GM19397 (cell line): ENCODE measurements around the gene CYP2F1.
"Not testable (repeated sequence)": the region's sequence is repeated elsewhere in the genome, so short reads cannot be mapped to it uniquely, and the experiment has no call there.

Source experiments
- ATAC-seq: cut with Tn5 transposase; IDR thresholded peaks from one replicate; pipeline ENCODE4 v1.9.1; 2021; ENCODE audit warnings: mild to moderate bottlenecking, moderate library complexity; ENCODE audit not compliant: unreplicated experiment

Gene CYP2F1

GRCh38 chr19:41114132-41114531, at the start of gene CYP2F1:
CYP2F1 (plus strand) TSS chr19:41114432; CDS start chr19:41116189, 1,757 bp downstream.
- ATAC-seq = no peak

- no peak for ATAC-seq
Observed at GRCh38 chr19:41064974-41065569, 49.2 kb upstream of the CYP2F1 start.

- ATAC-seq = no peak
Observed at GRCh38 chr19:41076286-41076685, 37.9 kb upstream of the CYP2F1 start.

- no peak for ATAC-seq
Observed at GRCh38 chr19:41083516-41083915, 30.7 kb upstream of the CYP2F1 start.

GRCh38 chr19:41085748-41086415, 28.4 kb upstream of the CYP2F1 start:
- ATAC-seq = no peak

- ATAC-seq = no peak
Observed at GRCh38 chr19:41088151-41088550, 26.1 kb upstream of the CYP2F1 start, which contains the start of gene CYP2A13. CYP2A13 (plus strand) TSS chr19:41088451; CDS start chr19:41088472, 21 bp downstream.

- no peak for ATAC-seq
Observed at GRCh38 chr19:41089959-41090358, 24.3 kb upstream of the CYP2F1 start.

GRCh38 chr19:41095703-41096102, 18.5 kb upstream of the CYP2F1 start:
- no peak for ATAC-seq

GRCh38 chr19:41096353-41096752, 17.9 kb upstream of the CYP2F1 start:
- no peak for ATAC-seq

GRCh38 chr19:41097302-41097701, 16.9 kb upstream of the CYP2F1 start:
- ATAC-seq = no peak

GRCh38 chr19:41098762-41099161, 15.5 kb upstream of the CYP2F1 start:
- no peak for ATAC-seq

- not testable (repeated sequence) for ATAC-seq
Observed at GRCh38 chr19:41102210-41102609, 12.0 kb upstream of the CYP2F1 start.

- ATAC-seq = no peak
Observed at GRCh38 chr19:41106177-41106576, 8.1 kb upstream of the CYP2F1 start.

- ATAC-seq = no peak
Observed at GRCh38 chr19:41111296-41111695, 2.9 kb upstream of the CYP2F1 start.

- ATAC-seq = no peak
Observed at GRCh38 chr19:41111750-41112295, 2.4 kb upstream of the CYP2F1 start.

GRCh38 chr19:41112728-41113290, 1.4 kb upstream of the CYP2F1 start:
- no peak for ATAC-seq

GRCh38 chr19:41116261-41116660, 2.0 kb downstream of the CYP2F1 start:
- ATAC-seq = no peak

- ATAC-seq = not testable (repeated sequence)
Observed at GRCh38 chr19:41120929-41121911, 7.0 kb downstream of the CYP2F1 start.

- not testable (repeated sequence) for ATAC-seq
Observed at GRCh38 chr19:41122846-41123245, 8.6 kb downstream of the CYP2F1 start.

GRCh38 chr19:41123716-41124294, 9.6 kb downstream of the CYP2F1 start:
- no peak for ATAC-seq
